ENCODE data around the gene GRIP1.

Gene GRIP1

DNA sequence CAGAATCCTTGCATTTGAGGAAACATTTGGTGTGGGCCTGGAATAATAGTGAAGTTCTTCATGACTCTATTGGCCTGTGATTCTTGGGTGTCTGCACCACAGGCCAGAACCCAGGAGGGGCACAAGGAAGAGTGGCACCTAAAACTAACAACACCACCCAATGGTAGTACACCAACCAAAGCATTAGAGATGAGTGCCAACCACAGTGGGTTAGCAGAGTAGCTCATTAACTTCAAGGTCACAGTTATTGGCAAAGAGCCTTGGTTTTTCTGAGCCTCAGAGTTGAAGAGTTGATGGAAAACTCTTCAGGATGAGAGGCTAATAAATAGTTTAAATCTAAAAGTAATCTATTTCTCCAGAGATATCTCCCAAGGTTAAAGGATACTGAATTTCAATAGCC is 319.6 kb downstream of the GRIP1 start:
- in situ Hi-C loops (cut with HindIII; ENCODE audit: low pct_ligation_motif_present, low sequenced_read_pairs) = no loop called here
- TF ChIP-seq, protein P1, sequence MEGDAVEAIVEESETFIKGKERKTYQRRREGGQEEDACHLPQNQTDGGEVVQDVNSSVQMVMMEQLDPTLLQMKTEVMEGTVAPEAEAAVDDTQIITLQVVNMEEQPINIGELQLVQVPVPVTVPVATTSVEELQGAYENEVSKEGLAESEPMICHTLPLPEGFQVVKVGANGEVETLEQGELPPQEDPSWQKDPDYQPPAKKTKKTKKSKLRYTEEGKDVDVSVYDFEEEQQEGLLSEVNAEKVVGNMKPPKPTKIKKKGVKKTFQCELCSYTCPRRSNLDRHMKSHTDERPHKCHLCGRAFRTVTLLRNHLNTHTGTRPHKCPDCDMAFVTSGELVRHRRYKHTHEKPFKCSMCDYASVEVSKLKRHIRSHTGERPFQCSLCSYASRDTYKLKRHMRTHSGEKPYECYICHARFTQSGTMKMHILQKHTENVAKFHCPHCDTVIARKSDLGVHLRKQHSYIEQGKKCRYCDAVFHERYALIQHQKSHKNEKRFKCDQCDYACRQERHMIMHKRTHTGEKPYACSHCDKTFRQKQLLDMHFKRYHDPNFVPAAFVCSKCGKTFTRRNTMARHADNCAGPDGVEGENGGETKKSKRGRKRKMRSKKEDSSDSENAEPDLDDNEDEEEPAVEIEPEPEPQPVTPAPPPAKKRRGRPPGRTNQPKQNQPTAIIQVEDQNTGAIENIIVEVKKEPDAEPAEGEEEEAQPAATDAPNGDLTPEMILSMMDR (IDR thresholded peaks at IDR 0.05; ENCODE audit: low read depth, low read length, missing control alignments) = no peak
- no peak overlapping the region for H3K27ac ChIP-seq

DNA sequence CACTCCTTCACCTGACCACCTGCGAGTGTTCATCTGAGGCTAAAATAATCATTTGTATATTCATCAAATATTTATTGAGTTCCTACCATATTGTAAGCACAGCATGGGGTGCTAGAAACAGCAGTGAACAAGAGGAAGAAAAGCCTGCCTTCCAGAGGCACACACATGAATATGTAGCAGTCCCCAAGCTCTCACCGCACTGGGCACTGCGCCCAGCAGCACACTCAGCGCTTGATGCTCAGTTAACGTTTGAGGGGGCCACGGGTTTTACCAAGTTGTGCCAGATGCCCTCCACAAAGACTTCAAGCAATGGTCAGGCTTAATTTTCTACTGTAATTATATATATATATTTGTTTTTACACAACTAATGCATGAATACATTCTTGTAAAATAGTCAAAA is 324.6 kb downstream of the GRIP1 start:
- TF ChIP-seq, protein P1 (IDR thresholded peaks at IDR 0.05; ENCODE audit: low read depth, low read length, missing control alignments) = no peak
- Histone ChIP-seq H3K4me3 (ENCODE audit: low read depth, low read length) (no peak overlapping the region), H3K27ac (no peak overlapping the region), H3K36me3 (replicated peaks) (no peaks in the 10 kb centered on the region), H3K27me3 (replicated peaks) (no peaks in the 10 kb centered on the region)
- DNase-seq = no peak
- in situ Hi-C loops (cut with HindIII; ENCODE audit: low pct_ligation_motif_present, low sequenced_read_pairs) = no loop called here

More for the DNA sequence above, 319.6 kb downstream of the GRIP1 start:
- Histone ChIP-seq H3K36me3 (replicated peaks) (no peaks in the 10 kb centered on the region), H3K4me3 (ENCODE audit: low read depth, low read length) (no peak overlapping the region), H3K27me3 (replicated peaks) (no peaks in the 10 kb centered on the region)
- no peak for DNase-seq

DNA sequence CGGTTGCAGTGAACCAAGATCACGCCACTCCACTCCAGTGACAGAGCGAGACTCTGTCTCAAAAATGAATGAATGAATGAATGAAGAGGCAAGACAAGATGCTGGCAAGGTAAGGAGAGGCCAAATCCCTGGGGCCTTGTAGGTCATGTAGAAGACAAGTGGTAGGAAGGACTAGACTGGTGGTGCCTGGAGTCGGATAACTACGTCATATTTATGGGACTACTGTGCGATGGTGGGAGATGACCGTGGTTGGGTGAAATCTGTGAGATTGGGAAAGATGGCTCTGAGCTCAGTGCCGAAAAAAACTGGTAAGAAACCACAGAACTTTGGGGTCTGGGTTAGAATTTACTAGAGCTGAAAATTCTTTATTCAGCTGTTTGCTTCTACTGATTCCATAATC is 326.0 kb downstream of the GRIP1 start:
- no peaks in the 10 kb centered on the region for H3K27me3 ChIP-seq (replicated peaks)
- no peak overlapping the region for H3K4me3 ChIP-seq (ENCODE audit: low read depth, low read length)
- no peaks in the 10 kb centered on the region for H3K36me3 ChIP-seq (replicated peaks)
- DNase-seq = no peak
- in situ Hi-C loops (cut with HindIII; ENCODE audit: low pct_ligation_motif_present, low sequenced_read_pairs) = no loop called here
- TF ChIP-seq, protein P1 (IDR thresholded peaks at IDR 0.05; ENCODE audit: low read depth, low read length, missing control alignments) = no peak
- H3K27ac ChIP-seq = no peak overlapping the region

DNA sequence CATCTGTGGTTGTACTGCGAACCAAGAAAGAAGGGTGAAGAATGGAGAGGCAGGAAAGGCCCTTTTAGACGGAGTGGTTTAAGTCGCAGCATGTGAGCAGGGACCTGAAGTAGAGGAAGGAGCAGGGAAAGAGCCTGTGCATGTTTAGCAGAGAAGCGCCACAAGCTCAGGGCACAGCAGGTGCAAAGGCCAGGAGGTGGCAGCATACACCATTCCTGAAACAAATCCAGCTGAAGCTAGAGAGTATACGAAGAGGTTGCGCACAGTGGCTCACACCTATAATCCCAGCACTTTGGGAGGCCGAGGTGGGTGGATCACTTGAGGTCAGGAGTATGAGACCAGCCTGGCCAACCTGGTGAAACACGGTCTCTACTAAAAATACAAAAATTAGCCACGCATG is 326.7 kb downstream of the GRIP1 start:
- Histone ChIP-seq H3K27me3 (replicated peaks) (no peaks in the 10 kb centered on the region), H3K27ac (no peak overlapping the region), H3K36me3 (replicated peaks) (no peaks in the 10 kb centered on the region), H3K4me3 (ENCODE audit: low read depth, low read length) (no peak overlapping the region)
- DNase-seq = peak; percentile 29
- TF ChIP-seq, protein P1 (IDR thresholded peaks at IDR 0.05; ENCODE audit: low read depth, low read length, missing control alignments) = peak; percentile 67
- in situ Hi-C loops (cut with HindIII; ENCODE audit: low pct_ligation_motif_present, low sequenced_read_pairs) = no loop called here

DNA sequence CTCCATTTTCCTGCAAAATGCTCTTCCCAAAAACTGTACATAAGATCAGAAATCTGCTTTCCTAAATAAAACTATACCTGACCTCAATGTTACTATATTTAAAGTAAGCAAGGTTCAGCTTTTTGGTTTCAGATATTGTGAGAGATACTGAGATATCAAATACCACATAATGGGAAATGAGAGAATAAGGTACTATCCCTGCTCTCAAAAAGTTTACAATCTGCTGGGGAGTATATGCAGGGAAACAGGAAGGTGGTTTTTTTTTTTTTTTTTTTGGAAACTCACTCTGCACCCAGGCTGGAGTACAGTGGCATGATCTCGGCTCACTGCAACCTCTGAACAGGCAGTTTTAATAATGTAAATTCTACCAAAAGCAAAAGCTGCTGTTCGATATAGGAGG is 327.6 kb downstream of the GRIP1 start:
- TF ChIP-seq, protein P1 (IDR thresholded peaks at IDR 0.05; ENCODE audit: low read depth, low read length, missing control alignments) = no peak
- no peak for DNase-seq
- in situ Hi-C loops (cut with HindIII; ENCODE audit: low pct_ligation_motif_present, low sequenced_read_pairs) = no loop called here
- H3K36me3 ChIP-seq (replicated peaks) = no peaks in the 10 kb centered on the region
- H3K4me3 ChIP-seq (ENCODE audit: low read depth, low read length) = no peak overlapping the region
- H3K27ac ChIP-seq = no peak overlapping the region
- H3K27me3 ChIP-seq (replicated peaks) = no peaks in the 10 kb centered on the region

DNA sequence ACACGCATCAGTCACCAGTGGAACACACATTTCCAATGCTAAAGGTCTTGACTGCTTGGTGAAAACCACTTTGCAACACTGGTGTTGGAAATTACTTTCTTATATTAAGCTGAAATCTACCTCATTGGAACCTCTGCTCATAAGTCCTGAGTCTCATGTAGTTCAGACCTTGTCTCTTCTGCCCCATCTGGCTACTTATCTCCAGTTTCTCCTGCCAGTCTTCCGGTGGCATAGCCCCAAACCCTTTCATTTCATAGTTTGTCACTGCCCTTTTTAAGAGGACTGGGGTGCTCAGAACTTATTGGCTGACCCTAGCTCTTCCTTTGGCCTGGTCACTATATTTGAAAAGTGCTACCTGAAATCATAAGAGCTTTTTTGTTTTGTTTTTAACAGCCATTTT is 332.9 kb downstream of the GRIP1 start:
- in situ Hi-C loops (cut with HindIII; ENCODE audit: low pct_ligation_motif_present, low sequenced_read_pairs) = no loop called here
- TF ChIP-seq, protein P1 (IDR thresholded peaks at IDR 0.05; ENCODE audit: low read depth, low read length, missing control alignments) = no peak
- DNase-seq = no peak
- Histone ChIP-seq H3K27me3 (replicated peaks) (no peaks in the 10 kb centered on the region), H3K27ac (no peak overlapping the region), H3K36me3 (replicated peaks) (no peaks in the 10 kb centered on the region), H3K4me3 (ENCODE audit: low read depth, low read length) (no peak overlapping the region)
